Endothelial cell (in vitro differentiated cells): ENCODE results near the gene GRIN1. TPM values are rescaled to one million over a fixed set of nuclear protein-coding genes. Genes with fewer than 3 reads are reported as not detected.

ENCODE experiments used
- DNase-seq: peaks from one replicate; pipeline ENCODE4 v3.0.0; 2021; ENCODE audit warnings: low spot score
- H3K27ac Mint-ChIP-seq: one replicate; pipeline ENCODE4 v1.8.0; 2021; ENCODE audit warnings: mixed read lengths, inconsistent platforms; ENCODE audit not compliant: unreplicated experiment
- H3K27me3 Mint-ChIP-seq: one replicate; pipeline ENCODE4 v1.8.0; 2021; ENCODE audit warnings: mild to moderate bottlenecking, moderate library complexity, mixed read lengths, inconsistent platforms; ENCODE audit not compliant: unreplicated experiment
- H3K36me3 Mint-ChIP-seq: one replicate; pipeline ENCODE4 v1.8.0; 2021; ENCODE audit warnings: mild to moderate bottlenecking, low read depth, mixed read lengths, inconsistent platforms; ENCODE audit not compliant: unreplicated experiment
- H3K4me1 Mint-ChIP-seq: one replicate; pipeline ENCODE4 v1.8.0; 2021; ENCODE audit warnings: mild to moderate bottlenecking, mixed read lengths, inconsistent platforms; ENCODE audit not compliant: unreplicated experiment
- H3K4me3 Mint-ChIP-seq: one replicate; pipeline ENCODE4 v1.8.0; 2021; ENCODE audit warnings: mild to moderate bottlenecking, mixed read lengths, inconsistent platforms; ENCODE audit not compliant: unreplicated experiment
- H3K9me3 Mint-ChIP-seq: one replicate; pipeline ENCODE4 v1.8.0; 2021; ENCODE audit warnings: mixed read lengths, inconsistent platforms; ENCODE audit not compliant: unreplicated experiment
- CTCF ChIP-seq: fragments of 200-600 bp; sonication (generic); IDR thresholded peaks from one replicate; pipeline ENCODE4 v1.5.0; 2021; ENCODE audit warnings: antibody characterized with exemption; ENCODE audit not compliant: unreplicated experiment
- total RNA-seq: library from RNA; stranded (reverse); fragmentation: NEBNext Ultra II Directional; extraction: Animal tissue kit (Norgen Biotek cat#: 25700); gene quantifications from one replicate; pipeline ENCODE4 v1.2.1, GENCODE V29; 2021; ENCODE audit not compliant: unreplicated experiment

GRIN1 gene
- total RNA-seq, 1 donor from 2014 or later, result not detected

- H3K36me3 Mint-ChIP-seq, result no peaks in the 10 kb centered on the region
- peaks cover 15% of the 10 kb centered on the region for H3K27me3 Mint-ChIP-seq
- H3K27ac Mint-ChIP-seq, result no peak overlapping the region
- no peak overlapping the region for H3K4me3 Mint-ChIP-seq
- no peak for TF ChIP-seq CTCF
- no peaks in the 10 kb centered on the region for H3K9me3 Mint-ChIP-seq
- peaks cover 2% of the 10 kb centered on the region for H3K4me1 Mint-ChIP-seq
- peak; percentile 53 for DNase-seq
Measured at GRCh38 chr9:137156567-137157375, 17.8 kb downstream of the GRIN1 start.

GRCh38 chr9:137157618-137158415 lies 18.9 kb downstream of the GRIN1 start:
- H3K4me3 Mint-ChIP-seq, result no peak overlapping the region

GRCh38 chr9:137158625-137159024 lies 19.7 kb downstream of the GRIN1 start:
- Mint-ChIP-seq H3K27me3 (peaks cover 18% of the 10 kb centered on the region), H3K9me3 (no peaks in the 10 kb centered on the region), H3K36me3 (no peaks in the 10 kb centered on the region), H3K4me1 (peaks cover 2% of the 10 kb centered on the region), H3K4me3 (no peak overlapping the region), H3K27ac (no peak overlapping the region)
- TF ChIP-seq CTCF, result no peak
- DNase-seq, result no peak

More at GRCh38 chr9:137157618-137158415, 18.9 kb downstream of the GRIN1 start:
- DNase-seq, result no peak
- H3K9me3 Mint-ChIP-seq, result no peaks in the 10 kb centered on the region
- peaks cover 18% of the 10 kb centered on the region for H3K27me3 Mint-ChIP-seq
- H3K4me1 Mint-ChIP-seq, result peaks cover 2% of the 10 kb centered on the region
- no peak for TF ChIP-seq CTCF
- H3K36me3 Mint-ChIP-seq, result no peaks in the 10 kb centered on the region
- H3K27ac Mint-ChIP-seq, result no peak overlapping the region

- H3K27ac Mint-ChIP-seq, result no peak overlapping the region
- no peak for TF ChIP-seq CTCF
- peaks cover 2% of the 10 kb centered on the region for H3K4me1 Mint-ChIP-seq
- no peaks in the 10 kb centered on the region for H3K36me3 Mint-ChIP-seq
- H3K27me3 Mint-ChIP-seq, result peaks cover 22% of the 10 kb centered on the region
- no peak overlapping the region for H3K4me3 Mint-ChIP-seq
- no peak for DNase-seq
- no peaks in the 10 kb centered on the region for H3K9me3 Mint-ChIP-seq
Measured at GRCh38 chr9:137159105-137160053, 20.4 kb downstream of the GRIN1 start.
